Measurements from ENCODE around the gene HSCB.

DNA sequence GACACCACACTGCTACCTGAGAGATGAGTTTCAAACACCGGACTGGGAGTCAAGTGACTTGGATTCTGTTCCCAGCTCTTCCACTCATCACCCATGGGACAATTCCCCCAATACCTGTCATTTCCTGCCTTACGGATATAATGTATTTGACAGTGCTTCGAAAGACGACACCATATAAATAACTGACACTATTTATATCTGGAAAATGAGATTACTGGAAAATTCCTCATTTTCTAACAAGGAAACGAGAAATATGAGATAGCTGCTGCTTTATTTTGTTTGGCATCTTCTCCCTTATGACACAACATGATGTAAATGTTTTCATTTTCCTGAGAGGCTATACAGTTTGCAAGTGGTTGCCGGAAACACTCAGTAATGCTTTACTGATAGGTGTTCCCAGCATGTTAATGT, 8.6 kb downstream of the HSCB start:
- no peak for TF ChIP-seq EP300 (IDR thresholded peaks at IDR 0.05)
- TF ChIP-seq POLR2A (IDR thresholded peaks at IDR 0.05) = no peak
- no peak for TF ChIP-seq POLR2AphosphoS5 (IDR thresholded peaks at IDR 0.05)
- TF ChIP-seq, protein P1, sequence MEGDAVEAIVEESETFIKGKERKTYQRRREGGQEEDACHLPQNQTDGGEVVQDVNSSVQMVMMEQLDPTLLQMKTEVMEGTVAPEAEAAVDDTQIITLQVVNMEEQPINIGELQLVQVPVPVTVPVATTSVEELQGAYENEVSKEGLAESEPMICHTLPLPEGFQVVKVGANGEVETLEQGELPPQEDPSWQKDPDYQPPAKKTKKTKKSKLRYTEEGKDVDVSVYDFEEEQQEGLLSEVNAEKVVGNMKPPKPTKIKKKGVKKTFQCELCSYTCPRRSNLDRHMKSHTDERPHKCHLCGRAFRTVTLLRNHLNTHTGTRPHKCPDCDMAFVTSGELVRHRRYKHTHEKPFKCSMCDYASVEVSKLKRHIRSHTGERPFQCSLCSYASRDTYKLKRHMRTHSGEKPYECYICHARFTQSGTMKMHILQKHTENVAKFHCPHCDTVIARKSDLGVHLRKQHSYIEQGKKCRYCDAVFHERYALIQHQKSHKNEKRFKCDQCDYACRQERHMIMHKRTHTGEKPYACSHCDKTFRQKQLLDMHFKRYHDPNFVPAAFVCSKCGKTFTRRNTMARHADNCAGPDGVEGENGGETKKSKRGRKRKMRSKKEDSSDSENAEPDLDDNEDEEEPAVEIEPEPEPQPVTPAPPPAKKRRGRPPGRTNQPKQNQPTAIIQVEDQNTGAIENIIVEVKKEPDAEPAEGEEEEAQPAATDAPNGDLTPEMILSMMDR (IDR thresholded peaks at IDR 0.05) = no peak

Data from sigmoid colon (tissue), 4 donors.